GM23338 (cell line): ENCODE data around the gene CAVIN2. TPM values are rescaled to one million over a fixed set of nuclear protein-coding genes. Genes with fewer than 3 reads are reported as not detected.

ENCODE experiments used
- ATAC-seq: fragments of 200-7000 bp; cut with Tn5 transposase; 3 replicates; pipeline ENCODE4 v1.9.1; 2020
- DNase-seq: peaks from one replicate; pipeline ENCODE4 v3.0.0-alpha.2; 2015; ENCODE audit warnings: low spot score
- H2AFZ ChIP-seq: fragments of 200-600 bp; sonication (generic); 2 replicates; pipeline ENCODE4 v1.8.0; 2016; ENCODE audit warnings: antibody characterized with exemption, mild to moderate bottlenecking, moderate library complexity
- H3F3A ChIP-seq: fragments of 200-600 bp; sonication (generic); replicated peaks from 2 replicates; pipeline ENCODE4 v1.8.0; 2017; ENCODE audit warnings: antibody characterized with exemption, mixed run types, low read depth
- H3K27ac ChIP-seq: fragments of 200-600 bp; sonication (generic); 2 replicates; pipeline ENCODE4 v1.6.1; 2016; ENCODE audit warnings: low read depth
- H3K27me3 ChIP-seq: fragments of 200-600 bp; sonication (generic); 2 replicates; pipeline ENCODE4 v1.8.0; 2016; ENCODE audit warnings: mild to moderate bottlenecking, mixed run types, moderate library complexity; ENCODE audit not compliant: insufficient read depth
- H3K36me3 ChIP-seq: fragments of 200-600 bp; sonication (generic); 2 replicates; pipeline ENCODE4 v1.8.0; 2016; ENCODE audit warnings: mild to moderate bottlenecking; ENCODE audit not compliant: insufficient read depth
- H3K4me1 ChIP-seq: fragments of 200-600 bp; sonication (generic); 2 replicates; pipeline ENCODE4 v1.8.0; 2016; ENCODE audit warnings: mild to moderate bottlenecking, moderate library complexity; ENCODE audit not compliant: insufficient read depth
- H3K4me2 ChIP-seq: fragments of 200-600 bp; sonication (generic); 2 replicates; pipeline ENCODE4 v1.7.1; 2017; ENCODE audit warnings: mixed run types
- H3K4me3 ChIP-seq: fragments of 200-600 bp; sonication (generic); 2 replicates; pipeline ENCODE4 v1.6.1; 2016; ENCODE audit warnings: mixed run types
- H3K79me2 ChIP-seq: fragments of 200-600 bp; sonication (generic); replicated peaks from 2 replicates; pipeline ENCODE4 v1.8.0; 2017; ENCODE audit warnings: mild to moderate bottlenecking; ENCODE audit not compliant: insufficient read depth
- H3K9me2 ChIP-seq: fragments of 200-600 bp; sonication (generic); 2 replicates; pipeline ENCODE4 v1.8.0; 2017; ENCODE audit not compliant: insufficient read depth
- H4K20me1 ChIP-seq: fragments of 200-600 bp; sonication (generic); replicated peaks from 2 replicates; pipeline ENCODE4 v1.8.0; 2017; ENCODE audit warnings: mild to moderate bottlenecking; ENCODE audit not compliant: insufficient read depth
- H3K27ac Mint-ChIP-seq: 2 replicates; pipeline ENCODE4 v1.8.0; 2020; ENCODE audit warnings: inconsistent platforms, mild to moderate bottlenecking, moderate library complexity, mixed read lengths
- H3K27me3 Mint-ChIP-seq: 3 replicates; pipeline ENCODE4 v1.8.0; 2022; ENCODE audit warnings: low read depth, mild to moderate bottlenecking, moderate library complexity, mixed read lengths, inconsistent platforms; ENCODE audit not compliant: insufficient read depth, poor library complexity
- H3K36me3 Mint-ChIP-seq: 3 replicates; pipeline ENCODE4 v1.8.0; 2021; ENCODE audit warnings: low read depth, mild to moderate bottlenecking, inconsistent platforms, moderate library complexity, mixed read lengths
- H3K4me1 Mint-ChIP-seq: 3 replicates; pipeline ENCODE4 v1.8.0; 2020; ENCODE audit warnings: mild to moderate bottlenecking, inconsistent platforms, mixed read lengths
- H3K4me3 Mint-ChIP-seq: 3 replicates; pipeline ENCODE4 v1.8.0; 2021; ENCODE audit warnings: moderate library complexity, mild to moderate bottlenecking, inconsistent platforms, mixed read lengths
- H3K9me3 Mint-ChIP-seq: 3 replicates; pipeline ENCODE4 v1.8.0; 2020; ENCODE audit warnings: moderate library complexity, mild to moderate bottlenecking, inconsistent platforms, mixed read lengths
- EZH2 ChIP-seq: fragments of 200-600 bp; sonication (generic); IDR thresholded peaks from one replicate; pipeline ENCODE4 v1.8.0; 2017; ENCODE audit warnings: antibody characterized with exemption, mild to moderate bottlenecking, low read depth; ENCODE audit not compliant: unreplicated experiment
- EZH2phosphoT487 ChIP-seq: fragments of 200-600 bp; sonication (generic); IDR thresholded peaks from one replicate; pipeline ENCODE4 v1.8.1; 2018; ENCODE audit warnings: antibody characterized with exemption; ENCODE audit not compliant: unreplicated experiment
- JUNB ChIP-seq: IDR thresholded peaks from one replicate; pipeline ENCODE4 v1.6.1; 2016; ENCODE audit warnings: antibody characterized with exemption; ENCODE audit not compliant: unreplicated experiment
- NANOG ChIP-seq: IDR thresholded peaks from 2 replicates; pipeline ENCODE4 v1.6.1; 2016; ENCODE audit warnings: antibody characterized with exemption, borderline replicate concordance
- POLR2AphosphoS5 ChIP-seq: IDR thresholded peaks from 2 replicates; pipeline ENCODE4 v1.6.1; 2016; ENCODE audit warnings: antibody characterized with exemption, low read depth
- ZNF114 ChIP-seq: fragments of 250-450 bp; sonication (Bioruptor Pico); IDR thresholded peaks from 2 replicates; pipeline ENCODE4 v1.5.0; 2020; ENCODE audit warnings: mild to moderate bottlenecking, moderate library complexity
- ZNF331 ChIP-seq: fragments of 250-450 bp; sonication (Bioruptor Pico); IDR thresholded peaks from 2 replicates; pipeline ENCODE4 v1.5.0; 2020; ENCODE audit warnings: low read depth, mild to moderate bottlenecking, moderate library complexity
- ZNF462 ChIP-seq: fragments of 250-450 bp; sonication (Bioruptor Pico); IDR thresholded peaks from 2 replicates; pipeline ENCODE4 v1.5.0; 2020; ENCODE audit warnings: mild to moderate bottlenecking, moderate library complexity
- polyA plus RNA-seq: library from polyadenylated mRNA; unstranded; fragments of >200 nt; fragmentation: Nextera tagmentation; extraction: Ambion mirVana; gene quantifications from 2 replicates; pipeline ENCODE4 v1.2.1, GENCODE V29; 2016
- total RNA-seq: library from RNA; depleted of rRNA; stranded (reverse); fragments of >200 nt; shearing (Covaris generic); gene quantifications from 2 replicates; pipeline ENCODE4 v1.2.3, GENCODE V29; 2014
- TF ChIP-seq, protein P1 (sequence below), 2 experiments: fragments of 200-600 bp in 1 of 2; sonication (generic) in 1 of 2; conservative IDR thresholded peaks; 2 replicates each; pipeline versions ENCODE4 v1.5.1 to v1.6.1; 2016 to 2017; ENCODE audit warnings: antibody characterized with exemption in 2 of 2, low read depth in 2 of 2, mild to moderate bottlenecking in 2 of 2, moderate library complexity in 1 of 2
- TF ChIP-seq, protein P2 (sequence below): IDR thresholded peaks from 2 replicates; pipeline ENCODE4 v1.6.1; 2016; ENCODE audit warnings: antibody characterized with exemption

Gene CAVIN2
- total and polyA plus RNA-seq, 2 experiments from 2014 or later, result 0.07 to 0.15 TPM

DNA sequence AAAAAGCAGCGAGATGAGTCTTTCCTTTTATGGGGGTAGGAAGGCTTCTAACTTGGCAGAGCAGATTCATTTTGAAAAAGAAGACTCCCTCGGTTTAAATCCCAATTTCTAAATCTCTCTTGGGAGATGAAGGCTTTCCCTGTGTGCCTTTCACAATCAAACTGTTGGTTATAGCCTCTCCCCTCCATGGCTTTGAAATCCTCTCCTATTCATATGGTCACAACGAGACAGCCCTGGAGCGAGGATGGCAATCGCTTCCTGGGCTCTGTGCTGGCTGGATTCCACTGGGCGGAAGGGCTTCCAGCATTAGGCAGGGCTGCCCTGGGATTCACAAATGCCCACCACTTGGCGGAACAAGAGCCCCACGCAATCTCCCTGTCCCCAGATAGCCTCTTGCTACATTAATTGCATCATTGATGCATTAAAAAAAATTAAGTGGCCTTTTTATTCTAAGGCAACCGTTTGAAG lies 1.6 kb downstream of the CAVIN2 start:
- no peaks in the 10 kb centered on the region for H4K20me1 ChIP-seq
- TF ChIP-seq, protein P1, sequence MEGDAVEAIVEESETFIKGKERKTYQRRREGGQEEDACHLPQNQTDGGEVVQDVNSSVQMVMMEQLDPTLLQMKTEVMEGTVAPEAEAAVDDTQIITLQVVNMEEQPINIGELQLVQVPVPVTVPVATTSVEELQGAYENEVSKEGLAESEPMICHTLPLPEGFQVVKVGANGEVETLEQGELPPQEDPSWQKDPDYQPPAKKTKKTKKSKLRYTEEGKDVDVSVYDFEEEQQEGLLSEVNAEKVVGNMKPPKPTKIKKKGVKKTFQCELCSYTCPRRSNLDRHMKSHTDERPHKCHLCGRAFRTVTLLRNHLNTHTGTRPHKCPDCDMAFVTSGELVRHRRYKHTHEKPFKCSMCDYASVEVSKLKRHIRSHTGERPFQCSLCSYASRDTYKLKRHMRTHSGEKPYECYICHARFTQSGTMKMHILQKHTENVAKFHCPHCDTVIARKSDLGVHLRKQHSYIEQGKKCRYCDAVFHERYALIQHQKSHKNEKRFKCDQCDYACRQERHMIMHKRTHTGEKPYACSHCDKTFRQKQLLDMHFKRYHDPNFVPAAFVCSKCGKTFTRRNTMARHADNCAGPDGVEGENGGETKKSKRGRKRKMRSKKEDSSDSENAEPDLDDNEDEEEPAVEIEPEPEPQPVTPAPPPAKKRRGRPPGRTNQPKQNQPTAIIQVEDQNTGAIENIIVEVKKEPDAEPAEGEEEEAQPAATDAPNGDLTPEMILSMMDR (conservative IDR thresholded peaks at IDR 0.05; ENCODE audit: low read depth in 2 of 2), result 0 out of 4 replicates have a peak, but pooled peaks of 1 of the 2 experiments have one; percentile 9
- TF ChIP-seq EZH2phosphoT487, result no peak
- H3K4me1 ChIP-seq, result peaks cover 37% of the 10 kb centered on the region
- no peaks in the 10 kb centered on the region for H3F3A ChIP-seq
- ATAC-seq (peak; percentile 92), DNase-seq (peak; percentile 51)
- no peaks in the 10 kb centered on the region for H3K9me2 ChIP-seq
- peaks cover 4% of the 10 kb centered on the region for H3K27me3 Mint-ChIP-seq
- H3K9me3 Mint-ChIP-seq, result no peaks in the 10 kb centered on the region
- no peak overlapping the region for H3K4me3 Mint-ChIP-seq
- H3K4me1 Mint-ChIP-seq, result peaks cover 42% of the 10 kb centered on the region
- H2AFZ ChIP-seq, result peak overlapping the region; percentile 64; the same call in 1 of the 2 replicates
- H3K27me3 ChIP-seq, result no peaks in the 10 kb centered on the region
- H3K27ac Mint-ChIP-seq, result no peak overlapping the region
- no peak overlapping the region for H3K27ac ChIP-seq
- no peaks in the 10 kb centered on the region for H3K36me3 Mint-ChIP-seq
- H3K4me3 ChIP-seq, result no peak overlapping the region
- peak overlapping the region; percentile 69; the same call in 1 of the 2 replicates for H3K4me2 ChIP-seq
- no peaks in the 10 kb centered on the region for H3K79me2 ChIP-seq
- H3K36me3 ChIP-seq, result no peaks in the 10 kb centered on the region

GRCh38 chr2:191844706-191845105 lies 2.2 kb downstream of the CAVIN2 start:
- H3K27ac Mint-ChIP-seq, result no peak overlapping the region
- H3K79me2 ChIP-seq, result no peaks in the 10 kb centered on the region
- TF ChIP-seq, protein P1 (conservative IDR thresholded peaks at IDR 0.05; ENCODE audit: low read depth in 2 of 2), result no peak
- TF ChIP-seq POLR2AphosphoS5, result no peak
- no peak for TF ChIP-seq JUNB
- no peak for TF ChIP-seq EZH2phosphoT487
- no peak for TF ChIP-seq NANOG
- no peak for TF ChIP-seq EZH2
- no peak for TF ChIP-seq ZNF331 (CRISPR knock-in tag)
- no peak for TF ChIP-seq ZNF114 (CRISPR knock-in tag)
- TF ChIP-seq, protein P2, sequence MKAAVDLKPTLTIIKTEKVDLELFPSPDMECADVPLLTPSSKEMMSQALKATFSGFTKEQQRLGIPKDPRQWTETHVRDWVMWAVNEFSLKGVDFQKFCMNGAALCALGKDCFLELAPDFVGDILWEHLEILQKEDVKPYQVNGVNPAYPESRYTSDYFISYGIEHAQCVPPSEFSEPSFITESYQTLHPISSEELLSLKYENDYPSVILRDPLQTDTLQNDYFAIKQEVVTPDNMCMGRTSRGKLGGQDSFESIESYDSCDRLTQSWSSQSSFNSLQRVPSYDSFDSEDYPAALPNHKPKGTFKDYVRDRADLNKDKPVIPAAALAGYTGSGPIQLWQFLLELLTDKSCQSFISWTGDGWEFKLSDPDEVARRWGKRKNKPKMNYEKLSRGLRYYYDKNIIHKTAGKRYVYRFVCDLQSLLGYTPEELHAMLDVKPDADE, result no peak
- no peak for TF ChIP-seq ZNF462 (CRISPR knock-in tag)

More at GRCh38 chr2:191844706-191845105, 2.2 kb downstream of the CAVIN2 start:
- H3K36me3 Mint-ChIP-seq, result no peaks in the 10 kb centered on the region
- H3K4me3 Mint-ChIP-seq, result no peak overlapping the region
- H3K4me1 Mint-ChIP-seq, result peaks cover 42% of the 10 kb centered on the region
- Histone ChIP-seq H3K4me3 (no peak overlapping the region), H4K20me1 (no peaks in the 10 kb centered on the region), H3K4me1 (peaks cover 34% of the 10 kb centered on the region), H3K27me3 (no peaks in the 10 kb centered on the region), H3F3A (no peaks in the 10 kb centered on the region), H3K4me2 (peak overlapping the region; percentile 69), H3K9me2 (no peaks in the 10 kb centered on the region), H2AFZ (peak overlapping the region; percentile 64; the same call in 1 of the 2 replicates), H3K27ac (no peak overlapping the region), H3K36me3 (no peaks in the 10 kb centered on the region)
- no peaks in the 10 kb centered on the region for H3K9me3 Mint-ChIP-seq
- DNase-seq (no peak), ATAC-seq (no peak)
- peaks cover 4% of the 10 kb centered on the region for H3K27me3 Mint-ChIP-seq
